ENCODE measurements around the gene CRAMP1. TPM values are rescaled to one million over a fixed set of nuclear protein-coding genes. Genes with fewer than 3 reads are reported as not detected.

Gene CRAMP1
- total RNA-seq, 1 experiment from 2014 or later, result 22.9 TPM

GRCh38 chr16:1698680-1699079, 86.5 kb downstream of the CRAMP1 start:
- POLR2A ChIA-PET, result no interaction called here

More at GRCh38 chr16:1698680-1699079, 86.5 kb downstream of the CRAMP1 start:
- H3K27me3 ChIP-seq (ENCODE audit: insufficient read depth, low read length), result no peaks in the 10 kb centered on the region
- H4K20me1 ChIP-seq (ENCODE audit: insufficient read depth), result 0 out of 2 replicates have a peak, but pooled peaks cover 4% of the 10 kb centered on the region
- no peak overlapping the region for H2AFZ ChIP-seq (ENCODE audit: low read depth, low read length, poor library complexity, severe bottlenecking)
- peaks cover 35% of the 10 kb centered on the region for H3K79me2 ChIP-seq (ENCODE audit: insufficient read depth, low read length)
- no peak overlapping the region for H3K27ac ChIP-seq (ENCODE audit: low read depth, low read length)
- no peak overlapping the region for H3K9ac ChIP-seq (ENCODE audit: low read length)
- no peak overlapping the region for H3K4me3 ChIP-seq (replicated peaks in 1 of 2; ENCODE audit: low read depth in 1 of 2, low read length in 2 of 2)
- CTCF ChIA-PET, result no interaction called here
- TF ChIP-seq EZH2 (IDR thresholded peaks at IDR 0.05) (no peak), REST (IDR thresholded peaks at IDR 0.05; ENCODE audit: low read depth) (no peak), POLR2A (IDR thresholded peaks at IDR 0.05; ENCODE audit: borderline replicate concordance, extremely low read depth, insufficient read depth, insufficient read length) (no peak), ELF1 (IDR thresholded peaks at IDR 0.05; ENCODE audit: borderline replicate concordance, low read depth) (no peak), TCF7L2 (IDR thresholded peaks at IDR 0.05; ENCODE audit: borderline replicate concordance, extremely low read depth, insufficient read depth, insufficient read length) (no peak), ATF3 (IDR thresholded peaks at IDR 0.05) (no peak)
- intact Hi-C loops (cut with micrococcal nuclease), result no loop called here
- H3K9me3 ChIP-seq (ENCODE audit: control insufficient read depth in 1 of 2, insufficient read depth in 1 of 2, low read depth in 1 of 2, low read length in 2 of 2), result no peaks in the 10 kb centered on the region
- no peaks in the 10 kb centered on the region for H3K9me2 ChIP-seq (ENCODE audit: insufficient read depth)
- peaks cover 0 to 4% of the 10 kb centered on the region in 2 experiments; a peak in 2 of 4 replicates for H3K4me1 ChIP-seq (ENCODE audit: control insufficient read depth in 1 of 2, insufficient read depth in 2 of 2, low read length in 2 of 2)
- no peak overlapping the region for H3K4me2 ChIP-seq (ENCODE audit: low read length)
- RAD21 ChIA-PET (ENCODE audit: low non-redundant PET in 1 of 2, low total read pairs in 2 of 2, uncharacterized antibody in 2 of 2, unreplicated experiment in 2 of 2), result no interaction called here
- no TSS peak for BruUV-seq (replicated peaks)
- DNase-seq (ENCODE audit: low read depth, low spot score), result no peak
- ATAC-seq, result no peak
- peaks cover 54 to 65% of the 10 kb centered on the region in 2 experiments for H3K36me3 ChIP-seq (ENCODE audit: control insufficient read depth in 1 of 2, insufficient read depth in 2 of 2, low read length in 2 of 2)
